Tibial nerve (tissue), 4 donors: Measurements from ENCODE around the gene CCDC148. TPM values are rescaled to one million over a fixed set of nuclear protein-coding genes. Genes with fewer than 3 reads are reported as not detected.
A peak's percentile ranks its signal among the peaks of the same experiment; 100 is the strongest.
"Not testable (repeated sequence)": the region's sequence is repeated elsewhere in the genome, so short reads cannot be mapped to it uniquely, and the experiment has no call there.

Experiments
- DNase-seq, 2 donors: peaks; one replicate each; pipeline ENCODE4 v3.0.0-alpha.2; 2019; ENCODE audit warnings: low spot score in 2 of 2
- H3K27ac ChIP-seq, 4 donors: fragments of 200-600 bp; sonication (generic) in 3 of 4; one replicate each; pipeline ENCODE4 v1.5.1; 2017 to 2019; ENCODE audit warnings: mild to moderate bottlenecking in 1 of 4
- H3K27me3 ChIP-seq, 2 donors: fragments of 200-600 bp; sonication (generic) in 1 of 2; one replicate each; pipeline versions ENCODE4 v1.5.1 to v1.6.0; 2017 to 2019
- H3K36me3 ChIP-seq, 3 donors: fragments of 200-600 bp; sonication (generic); one replicate each; pipeline ENCODE4 v1.5.1; 2018 to 2019
- H3K4me1 ChIP-seq, 4 donors: fragments of 200-600 bp; sonication (generic) in 3 of 4; one replicate each; pipeline ENCODE4 v1.5.1; 2017 to 2019
- H3K4me3 ChIP-seq, 4 donors: fragments of 200-600 bp; sonication (generic) in 3 of 4; one replicate each; pipeline ENCODE4 v1.5.1; 2017 to 2019; ENCODE audit warnings: mild to moderate bottlenecking in 1 of 4, moderate library complexity in 1 of 4
- H3K9me3 ChIP-seq, 4 donors: fragments of 200-600 bp; sonication (generic) in 3 of 4; one replicate each; pipeline ENCODE4 v1.5.1; 2017 to 2019
- CTCF ChIP-seq, 5 experiments: fragments of 200-600 bp in 3 of 5; fragments of 450-650 bp in 2 of 5; sonication (generic) in 3 of 5; IDR thresholded peaks; one replicate each; pipeline ENCODE4 v1.5.1; 2016 to 2019; ENCODE audit warnings: antibody characterized with exemption in 5 of 5, mild to moderate bottlenecking in 3 of 5, moderate library complexity in 2 of 5
- EP300 ChIP-seq, 2 donors: sonication (generic); formaldehyde crosslinking; IDR thresholded peaks; one replicate each; pipeline ENCODE4 v1.6.1; 2017; ENCODE audit warnings: antibody characterized with exemption in 2 of 2, mild to moderate bottlenecking in 1 of 2
- POLR2A ChIP-seq, 2 donors: fragments of 450-650 bp; IDR thresholded peaks; one replicate each; pipeline ENCODE4 v1.6.1; 2017; ENCODE audit warnings: antibody characterized with exemption in 2 of 2, mild to moderate bottlenecking in 2 of 2, moderate library complexity in 2 of 2
- WGBS, 2 donors: methylation state at CpG; one replicate each; pipeline ENCODE4 v1.1.5; 2018; 5-methylcytosine and 5-hydroxymethylcytosine counted together
- total RNA-seq, 4 donors: library from RNA; depleted of rRNA; stranded (reverse); fragments of >200 nt; gene quantifications; one replicate each; pipeline ENCODE4 v1.1.0, GENCODE V29; 2016

CCDC148 gene
- total RNA-seq, 4 donors from 2014 or later, result 0.30 to 2.5 (median 1.9) TPM

- no peaks in the 10 kb centered on the region for H3K27me3 ChIP-seq
- WGBS, 2 donors, result 78 to 79% methylated on average over 8 of the region's 8 CpGs
- H3K27ac ChIP-seq, result no peak overlapping the region
- peaks cover 0 to 16% (median 3%) of the 10 kb centered on the region in 4 donors for H3K4me1 ChIP-seq
- no peak overlapping the region for H3K4me3 ChIP-seq
- H3K36me3 ChIP-seq, result peaks cover 0 to 14% (median 0%) of the 10 kb centered on the region in 3 donors
- no peaks in the 10 kb centered on the region for H3K9me3 ChIP-seq
- TF ChIP-seq EP300 (IDR thresholded peaks at IDR 0.05) (no peak), POLR2A (IDR thresholded peaks at IDR 0.05) (no peak), CTCF (IDR thresholded peaks at IDR 0.05) (no peak)
- no peak for DNase-seq
Measured at GRCh38 chr2:158473719-158474392, 17.3 kb upstream of the CCDC148 start.

- H3K4me3 ChIP-seq, DNase-seq, H3K9me3 ChIP-seq, H3K27me3 ChIP-seq, H3K27ac ChIP-seq: not testable (repeated sequence)
- 91 to 94% methylated on average over 3 of the region's 3 CpGs for WGBS, 2 donors
- Histone ChIP-seq H3K36me3 (peaks cover 0 to 14% (median 0%) of the 10 kb centered on the region in 3 donors), H3K4me1 (peaks cover 0 to 10% (median 3%) of the 10 kb centered on the region in 4 donors)
Measured at GRCh38 chr2:158473300-158473699, 16.7 kb upstream of the CCDC148 start.

- peaks cover 0 to 14% (median 0%) of the 10 kb centered on the region in 3 donors for H3K36me3 ChIP-seq
- not testable (repeated sequence) for H3K4me3 ChIP-seq, H3K27ac ChIP-seq, H3K27me3 ChIP-seq, H3K4me1 ChIP-seq, DNase-seq, H3K9me3 ChIP-seq
- WGBS, 2 donors, result 93 to 95% methylated on average over 3 of the region's 3 CpGs
Measured at GRCh38 chr2:158472829-158473228, 16.3 kb upstream of the CCDC148 start.

GRCh38 chr2:158467248-158467647, 10.7 kb upstream of the CCDC148 start:
- Histone ChIP-seq H3K27ac (no peak overlapping the region), H3K4me3 (no peak overlapping the region), H3K9me3 (no peaks in the 10 kb centered on the region), H3K27me3 (no peaks in the 10 kb centered on the region), H3K4me1 (no peaks in the 10 kb centered on the region), H3K36me3 (peaks cover 0 to 8% (median 0%) of the 10 kb centered on the region in 3 donors)
- WGBS, 2 donors, result 95% methylated on average over 4 of the region's 4 CpGs
- TF ChIP-seq EP300 (IDR thresholded peaks at IDR 0.05) (no peak), POLR2A (IDR thresholded peaks at IDR 0.05) (no peak), CTCF (IDR thresholded peaks at IDR 0.05) (no peak)
- no peak for DNase-seq

- Histone ChIP-seq H3K4me1 (peaks cover 0 to 12% (median 0%) of the 10 kb centered on the region in 4 donors), H3K9me3 (no peaks in the 10 kb centered on the region), H3K27ac (no peak overlapping the region), H3K4me3 (no peak overlapping the region), H3K36me3 (no peaks in the 10 kb centered on the region), H3K27me3 (no peaks in the 10 kb centered on the region)
- TF ChIP-seq CTCF (IDR thresholded peaks at IDR 0.05) (peak in 4 of 5 experiments; percentile 10 to 28 (median 22)), EP300 (IDR thresholded peaks at IDR 0.05) (no peak), POLR2A (IDR thresholded peaks at IDR 0.05) (no peak)
- WGBS, 2 donors, result 84 to 86% methylated on average over 4 of the region's 4 CpGs
- no peak for DNase-seq
Measured at GRCh38 chr2:158464426-158465281, 8.1 kb upstream of the CCDC148 start.

GRCh38 chr2:158463496-158464095, 7.0 kb upstream of the CCDC148 start:
- peaks cover 0 to 22% (median 3%) of the 10 kb centered on the region in 4 donors for H3K4me1 ChIP-seq
- no peak overlapping the region for H3K27ac ChIP-seq
- DNase-seq, result no peak
- no peaks in the 10 kb centered on the region for H3K9me3 ChIP-seq
- no peak overlapping the region for H3K4me3 ChIP-seq
- no peaks in the 10 kb centered on the region for H3K27me3 ChIP-seq
- no peak for TF ChIP-seq EP300 (IDR thresholded peaks at IDR 0.05)
- no peak for TF ChIP-seq CTCF (IDR thresholded peaks at IDR 0.05)
- TF ChIP-seq POLR2A (IDR thresholded peaks at IDR 0.05), result no peak
- no peaks in the 10 kb centered on the region for H3K36me3 ChIP-seq
- 69 to 79% methylated on average over 6 of the region's 6 CpGs for WGBS, 2 donors
